SK-N-MC (cell line): ENCODE results near the gene MAP7D1.

Experiments
- EZH2 ChIP-seq: fragments of 200-600 bp; sonication (generic); IDR thresholded peaks from one replicate; pipeline ENCODE4 v1.6.1; 2017; ENCODE audit warnings: antibody characterized with exemption
- FOXP2 ChIP-seq: optimal IDR thresholded peaks from 2 replicates; pipeline ENCODE3; 2011; ENCODE audit warnings: mild to moderate bottlenecking, moderate library complexity; ENCODE audit not compliant: insufficient read depth; ENCODE audit errors: extremely low read length, control extremely low read depth
- POLR2AphosphoS5 ChIP-seq: IDR thresholded peaks from 2 replicates; pipeline ENCODE4 v1.6.1; 2012; ENCODE audit warnings: mild to moderate bottlenecking, low read depth, low read length, borderline replicate concordance

- TF ChIP-seq EZH2 (no peak), POLR2AphosphoS5 (no peak), FOXP2 (no peak)
Observed at GRCh38 chr1:36174713-36175112, 18.8 kb downstream of the MAP7D1 start.
